ENCODE results near the gene CALCR.

GRCh38 chr7:93471456-93471855 lies 103.1 kb downstream of the CALCR start:
- TF ChIP-seq, protein P1, sequence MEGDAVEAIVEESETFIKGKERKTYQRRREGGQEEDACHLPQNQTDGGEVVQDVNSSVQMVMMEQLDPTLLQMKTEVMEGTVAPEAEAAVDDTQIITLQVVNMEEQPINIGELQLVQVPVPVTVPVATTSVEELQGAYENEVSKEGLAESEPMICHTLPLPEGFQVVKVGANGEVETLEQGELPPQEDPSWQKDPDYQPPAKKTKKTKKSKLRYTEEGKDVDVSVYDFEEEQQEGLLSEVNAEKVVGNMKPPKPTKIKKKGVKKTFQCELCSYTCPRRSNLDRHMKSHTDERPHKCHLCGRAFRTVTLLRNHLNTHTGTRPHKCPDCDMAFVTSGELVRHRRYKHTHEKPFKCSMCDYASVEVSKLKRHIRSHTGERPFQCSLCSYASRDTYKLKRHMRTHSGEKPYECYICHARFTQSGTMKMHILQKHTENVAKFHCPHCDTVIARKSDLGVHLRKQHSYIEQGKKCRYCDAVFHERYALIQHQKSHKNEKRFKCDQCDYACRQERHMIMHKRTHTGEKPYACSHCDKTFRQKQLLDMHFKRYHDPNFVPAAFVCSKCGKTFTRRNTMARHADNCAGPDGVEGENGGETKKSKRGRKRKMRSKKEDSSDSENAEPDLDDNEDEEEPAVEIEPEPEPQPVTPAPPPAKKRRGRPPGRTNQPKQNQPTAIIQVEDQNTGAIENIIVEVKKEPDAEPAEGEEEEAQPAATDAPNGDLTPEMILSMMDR (IDR thresholded peaks at IDR 0.05 in 4 of 5, conservative IDR thresholded peaks at IDR 0.05 in 1 of 5) = no peak
- TF ChIP-seq POLR2A (IDR thresholded peaks at IDR 0.05) = no peak

Data from gastrocnemius medialis (tissue), 4 donors.